ENCODE measurements around the gene CHMP2A. TPM values are rescaled to one million over a fixed set of nuclear protein-coding genes. Genes with fewer than 3 reads are reported as not detected.

CHMP2A gene
- total RNA-seq, 2 experiments from 2014 or later: 60.5 to 62.4 TPM

DNA sequence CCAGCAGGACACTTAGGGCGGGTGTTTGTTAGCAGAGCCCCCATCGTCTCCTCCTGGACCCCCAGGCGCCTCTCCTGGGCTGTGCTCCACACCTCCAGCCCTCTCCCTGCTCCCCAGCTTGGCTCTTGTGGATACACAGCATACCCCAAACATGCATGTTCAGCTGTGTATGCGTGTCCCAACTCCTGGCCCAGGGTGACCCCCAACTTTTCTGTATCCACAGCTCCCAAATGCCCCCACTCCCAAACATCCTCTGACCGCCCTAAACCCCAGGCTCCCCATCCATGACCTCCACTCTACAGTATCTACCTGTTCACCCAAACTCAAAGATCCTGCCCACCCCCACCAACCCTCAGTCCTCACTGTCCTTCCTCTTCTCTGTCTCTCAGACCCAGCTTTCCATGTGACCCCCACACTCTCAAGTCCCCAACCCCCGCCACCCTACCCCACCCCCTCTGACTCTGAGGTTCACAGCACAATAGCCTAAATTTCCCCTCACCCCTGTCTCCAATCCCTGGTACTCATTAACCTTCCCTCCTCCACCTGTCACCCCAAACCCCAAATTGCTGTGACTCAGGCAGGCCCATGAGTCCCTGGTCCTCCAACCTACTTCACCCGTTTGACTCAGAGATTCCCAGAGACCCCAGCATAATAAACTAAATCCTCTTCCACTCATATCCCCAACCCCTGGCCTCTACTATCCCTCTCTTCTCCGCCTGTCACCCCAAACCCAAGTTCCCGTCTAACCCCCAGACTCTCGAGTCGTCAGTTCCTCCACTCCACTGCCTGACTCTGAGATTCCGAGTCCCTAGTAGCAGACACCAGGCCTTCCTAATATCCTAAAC lies 2.5 kb upstream of the CHMP2A start:
- TF ChIP-seq, protein P1, sequence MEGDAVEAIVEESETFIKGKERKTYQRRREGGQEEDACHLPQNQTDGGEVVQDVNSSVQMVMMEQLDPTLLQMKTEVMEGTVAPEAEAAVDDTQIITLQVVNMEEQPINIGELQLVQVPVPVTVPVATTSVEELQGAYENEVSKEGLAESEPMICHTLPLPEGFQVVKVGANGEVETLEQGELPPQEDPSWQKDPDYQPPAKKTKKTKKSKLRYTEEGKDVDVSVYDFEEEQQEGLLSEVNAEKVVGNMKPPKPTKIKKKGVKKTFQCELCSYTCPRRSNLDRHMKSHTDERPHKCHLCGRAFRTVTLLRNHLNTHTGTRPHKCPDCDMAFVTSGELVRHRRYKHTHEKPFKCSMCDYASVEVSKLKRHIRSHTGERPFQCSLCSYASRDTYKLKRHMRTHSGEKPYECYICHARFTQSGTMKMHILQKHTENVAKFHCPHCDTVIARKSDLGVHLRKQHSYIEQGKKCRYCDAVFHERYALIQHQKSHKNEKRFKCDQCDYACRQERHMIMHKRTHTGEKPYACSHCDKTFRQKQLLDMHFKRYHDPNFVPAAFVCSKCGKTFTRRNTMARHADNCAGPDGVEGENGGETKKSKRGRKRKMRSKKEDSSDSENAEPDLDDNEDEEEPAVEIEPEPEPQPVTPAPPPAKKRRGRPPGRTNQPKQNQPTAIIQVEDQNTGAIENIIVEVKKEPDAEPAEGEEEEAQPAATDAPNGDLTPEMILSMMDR (IDR thresholded peaks at IDR 0.05): no peak
- ATAC-seq (ENCODE audit: poor library complexity) (no peak), DNase-seq (peak in 2 of 14 experiments; percentile 30 to 44)
- peak overlapping the region; percentile 93 for H3K4me3 Mint-ChIP-seq
- no peaks in the 10 kb centered on the region for H3K27me3 ChIP-seq (ENCODE audit: control insufficient read depth in 1 of 2, insufficient read depth in 2 of 2, low read length in 2 of 2)
- peak overlapping the region; percentile 70 for H3K4me3 ChIP-seq (ENCODE audit: low read length)
- peak overlapping the region; percentile 96 for H3K27ac Mint-ChIP-seq
- H3K9me3 Mint-ChIP-seq: no peaks in the 10 kb centered on the region
- CTCF ChIA-PET: interaction anchor here (1.4 kb wide), 1 partner anchor 43 kb away, joined by 4 read pairs; no protein-coding TSS in a partner anchor
- H3K27ac ChIP-seq (ENCODE audit: low read depth in 1 of 2, low read length in 2 of 2): peak overlapping the region; percentile 77 to 80
- H3K9me3 ChIP-seq (ENCODE audit: control insufficient read depth in 1 of 2, insufficient read depth in 1 of 2, low read length in 2 of 2): no peaks in the 10 kb centered on the region
- peaks cover 84% of the 10 kb centered on the region for H3K4me1 ChIP-seq (ENCODE audit: insufficient read depth, low read length)
- H3K36me3 ChIP-seq (ENCODE audit: insufficient read depth, low read length): peaks cover 33% of the 10 kb centered on the region
- peaks cover 85% of the 10 kb centered on the region for H3K4me1 Mint-ChIP-seq (ENCODE audit: low read depth)
- H3K27me3 Mint-ChIP-seq: no peaks in the 10 kb centered on the region
- intact Hi-C loops (cut with DNase I, micrococcal nuclease): loop anchor here in 1 of 2 experiments (1.0 kb wide), 1 partner anchor 13 kb away; the partner anchor contains the start of gene TRIM28
- peaks cover 62% of the 10 kb centered on the region for H3K36me3 Mint-ChIP-seq (ENCODE audit: low read depth)
- POLR2A ChIA-PET: interaction anchor here (2.4 to 3.2 kb wide), 2 partner anchors 13 to 37 kb away, joined by 22 to 29 read pairs; partner anchors contain the start of genes TRIM28 and ZBTB45

DNA sequence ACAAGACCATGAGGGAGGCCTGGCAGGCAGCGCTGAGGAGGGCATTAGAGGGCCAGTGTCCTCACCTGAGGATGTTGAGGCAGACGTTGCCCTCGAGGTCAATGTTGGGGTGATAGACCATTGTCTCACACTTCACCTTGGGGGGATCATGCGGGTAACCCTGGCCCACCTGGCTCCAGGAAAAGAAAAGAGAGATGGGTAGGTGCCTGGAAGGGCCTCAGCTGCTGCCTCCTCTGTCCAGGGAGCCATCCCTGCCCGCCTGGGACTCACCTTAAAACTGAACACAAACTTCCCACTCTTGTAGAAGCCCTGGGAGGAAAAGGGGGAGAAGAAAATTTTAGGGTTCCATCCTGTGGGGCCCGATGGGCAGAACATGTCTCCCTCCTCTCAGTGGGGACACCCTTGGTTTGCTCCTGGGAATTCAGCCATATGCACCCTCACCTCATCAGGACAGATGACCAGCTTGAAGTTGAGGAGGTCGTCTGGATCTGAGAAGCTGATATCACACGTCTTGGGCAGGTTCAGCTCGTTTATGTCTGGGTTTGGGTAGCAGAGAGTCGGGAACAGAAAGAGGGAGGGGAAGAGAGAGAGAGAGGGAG lies 1.8 kb upstream of the CHMP2A start:
- H3K36me3 ChIP-seq (ENCODE audit: insufficient read depth, low read length): peaks cover 41% of the 10 kb centered on the region
- no peaks in the 10 kb centered on the region for H3K27me3 ChIP-seq (ENCODE audit: control insufficient read depth in 1 of 2, insufficient read depth in 2 of 2, low read length in 2 of 2)
- intact Hi-C loops (cut with DNase I, micrococcal nuclease): no loop called here
- H3K27ac Mint-ChIP-seq: peak overlapping the region; percentile 96
- no peak for ATAC-seq (ENCODE audit: poor library complexity)
- H3K27ac ChIP-seq (ENCODE audit: low read depth in 1 of 2, low read length in 2 of 2): peak overlapping the region in 1 of 2 donors; percentile 80
- H3K9me3 ChIP-seq (ENCODE audit: control insufficient read depth in 1 of 2, insufficient read depth in 1 of 2, low read length in 2 of 2): no peaks in the 10 kb centered on the region
- DNase-seq: no peak
- H3K27me3 Mint-ChIP-seq: no peaks in the 10 kb centered on the region
- TF ChIP-seq, protein P1 (IDR thresholded peaks at IDR 0.05): no peak
- peaks cover 81% of the 10 kb centered on the region for H3K4me1 Mint-ChIP-seq (ENCODE audit: low read depth)
- peaks cover 69% of the 10 kb centered on the region for H3K36me3 Mint-ChIP-seq (ENCODE audit: low read depth)
- H3K9me3 Mint-ChIP-seq: no peaks in the 10 kb centered on the region
- POLR2A ChIA-PET: interaction anchor here (3.2 kb wide), 1 partner anchor 37 kb away, joined by 29 read pairs; the partner anchor contains the start of gene ZBTB45
- peak overlapping the region; percentile 70 for H3K4me3 ChIP-seq (ENCODE audit: low read length)
- CTCF ChIA-PET: no interaction called here
- peak overlapping the region; percentile 83 for H3K4me3 Mint-ChIP-seq
- H3K4me1 ChIP-seq (ENCODE audit: insufficient read depth, low read length): peaks cover 79% of the 10 kb centered on the region

DNA sequence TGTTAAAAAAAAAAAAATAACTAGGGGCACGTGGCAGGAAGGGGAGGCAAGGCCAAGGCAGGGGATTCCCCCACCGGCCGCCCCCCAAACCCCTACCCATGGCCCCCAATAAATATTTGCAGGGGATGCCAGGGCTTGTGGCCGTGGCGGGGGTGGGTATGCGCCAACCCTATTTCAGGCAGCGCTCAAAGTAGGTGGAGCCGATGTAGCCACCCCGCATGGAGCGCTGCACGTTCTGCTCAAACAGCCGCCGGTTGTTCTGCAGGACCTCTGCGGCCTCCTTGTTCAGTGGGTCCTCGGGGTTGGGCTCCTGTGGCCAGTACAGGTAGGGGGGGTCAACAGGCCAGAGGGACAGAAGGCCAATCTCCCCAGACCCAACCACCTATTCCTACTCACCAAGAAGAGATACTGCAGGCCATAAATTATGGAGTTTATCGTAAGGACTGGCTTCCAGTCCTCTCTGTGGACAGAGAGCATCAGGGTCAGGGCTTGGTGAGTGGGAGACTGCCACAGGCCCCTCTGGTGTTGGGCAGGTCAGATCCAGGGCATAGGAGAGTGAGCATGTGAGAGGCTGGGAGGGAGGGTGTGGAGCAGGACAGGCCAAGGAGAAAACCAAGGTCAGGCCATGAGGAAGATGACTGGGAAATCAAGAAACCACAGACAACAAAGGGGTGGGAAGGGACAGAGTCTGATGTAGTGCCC lies 1.2 kb upstream of the CHMP2A start:
- no peaks in the 10 kb centered on the region for H3K27me3 Mint-ChIP-seq
- H3K36me3 Mint-ChIP-seq (ENCODE audit: low read depth): peaks cover 75% of the 10 kb centered on the region
- Histone ChIP-seq H3K4me3 (ENCODE audit: low read length) (no peak overlapping the region), H3K4me1 (ENCODE audit: insufficient read depth, low read length) (peaks cover 73% of the 10 kb centered on the region), H3K27ac (ENCODE audit: low read depth in 1 of 2, low read length in 2 of 2) (peak overlapping the region; percentile 92 to 99), H3K36me3 (ENCODE audit: insufficient read depth, low read length) (peaks cover 47% of the 10 kb centered on the region), H3K27me3 (ENCODE audit: control insufficient read depth in 1 of 2, insufficient read depth in 2 of 2, low read length in 2 of 2) (no peaks in the 10 kb centered on the region), H3K9me3 (ENCODE audit: control insufficient read depth in 1 of 2, insufficient read depth in 1 of 2, low read length in 2 of 2) (no peaks in the 10 kb centered on the region)
- peak overlapping the region; percentile 92 for H3K4me3 Mint-ChIP-seq
- TF ChIP-seq, protein P1 (IDR thresholded peaks at IDR 0.05): no peak
- peaks cover 74% of the 10 kb centered on the region for H3K4me1 Mint-ChIP-seq (ENCODE audit: low read depth)
- peak in 2 of 14 experiments; percentile 12 to 48 for DNase-seq
- intact Hi-C loops (cut with DNase I, micrococcal nuclease): no loop called here
- POLR2A ChIA-PET: interaction anchor here (1.1 to 3.6 kb wide), 7 partner anchors 8 to 373 kb away, joined by 3 to 64 read pairs (median 11); partner anchors contain the start of genes MZF1, TRIM28 and ZBTB45
- peak overlapping the region; percentile 96 for H3K27ac Mint-ChIP-seq
- CTCF ChIA-PET: interaction anchor here (2.5 to 3.3 kb wide), 2 partner anchors 37 to 42 kb away, joined by 11 to 26 read pairs; partner anchors contain the start of gene ZBTB45
- H3K9me3 Mint-ChIP-seq: no peaks in the 10 kb centered on the region
- ATAC-seq (ENCODE audit: poor library complexity): no peak
